ENCODE measurements around the gene TGM6.

Gene TGM6

DNA sequence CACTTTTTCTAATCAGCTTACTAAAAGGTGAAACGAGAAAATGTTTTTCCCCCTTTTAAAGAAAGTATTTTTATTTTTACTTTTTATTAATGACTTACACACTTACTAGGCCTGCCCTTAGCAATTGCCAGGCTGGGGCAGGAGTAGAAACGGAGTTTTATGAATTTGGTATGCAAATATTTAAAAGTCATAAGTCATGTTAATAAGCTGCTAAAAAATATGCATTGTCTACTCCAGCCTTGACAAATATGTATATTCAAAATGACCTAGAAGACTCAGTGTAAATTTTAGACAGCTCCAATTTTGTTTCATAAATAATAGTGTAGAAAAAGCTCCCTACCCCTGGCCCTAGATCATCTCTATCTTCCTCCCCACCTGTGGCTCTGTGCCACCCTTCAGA, 17.5 kb upstream of the TGM6 start:
- DNase-seq (ENCODE audit: extremely low spot score, insufficient read length, low read depth) (no peak), FAIRE-seq (no peak)

DNA sequence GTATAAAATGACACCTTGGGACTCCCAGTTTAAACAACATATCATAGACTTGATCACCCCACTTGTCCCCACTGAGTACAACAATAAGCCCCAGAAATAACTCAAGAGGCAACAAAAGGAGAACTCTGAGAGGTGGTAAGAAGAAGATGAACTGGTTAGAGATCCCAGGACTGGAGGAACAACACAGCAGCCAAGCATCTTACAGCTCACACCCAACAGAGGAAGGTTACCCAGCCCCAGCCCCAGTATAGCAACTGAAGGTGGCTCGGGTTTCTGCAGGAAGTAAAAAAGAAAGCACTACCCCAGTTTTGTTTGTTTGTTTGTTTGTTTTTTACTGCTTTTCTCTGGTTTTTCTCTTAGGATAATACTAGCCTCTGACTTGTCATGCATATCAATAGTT, 17.1 kb upstream of the TGM6 start:
- FAIRE-seq = no peak

DNA sequence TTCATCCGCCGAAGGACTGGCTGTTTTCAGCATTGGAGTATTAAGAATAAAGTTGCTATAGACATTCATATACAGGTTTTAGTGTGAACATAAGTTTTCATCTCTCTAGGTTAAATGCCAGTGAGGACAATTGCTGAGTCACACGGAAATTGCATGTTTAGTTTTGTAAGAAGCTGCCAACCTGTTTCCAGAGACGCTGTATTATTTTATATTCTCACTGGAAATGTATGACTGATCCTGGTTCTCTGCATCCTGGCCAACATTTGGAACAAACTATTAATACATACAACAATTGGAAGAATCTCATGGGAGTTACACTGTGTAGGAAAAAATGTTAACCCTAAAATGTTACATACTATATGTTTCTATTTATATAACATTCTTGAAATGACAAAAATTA, 16.7 kb upstream of the TGM6 start:
- DNase-seq (ENCODE audit: extremely low spot score, insufficient read length, low read depth) (no peak), FAIRE-seq (no peak)

More for the DNA sequence above, 17.1 kb upstream of the TGM6 start:
- DNase-seq (ENCODE audit: extremely low spot score, insufficient read length, low read depth) = no peak

DNA sequence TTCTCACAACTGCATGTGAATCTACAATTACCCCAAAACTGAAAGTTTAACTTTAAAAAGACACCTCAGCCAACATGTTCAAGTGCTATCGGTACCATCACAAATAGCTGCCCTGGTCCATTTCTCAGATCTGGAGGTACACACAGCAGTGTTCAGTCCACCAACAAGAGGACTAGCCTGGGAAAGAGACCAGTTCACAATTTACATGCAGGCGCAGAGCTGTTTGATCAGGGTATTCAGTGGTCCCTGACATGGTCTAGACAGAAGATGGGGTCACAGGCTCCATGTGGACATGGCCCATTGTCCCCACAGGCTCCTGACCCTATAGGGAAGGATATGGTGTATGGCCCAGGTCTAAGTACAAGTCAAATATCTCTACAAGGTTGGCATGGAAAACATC, 15.6 kb upstream of the TGM6 start:
- FAIRE-seq = no peak
- DNase-seq (ENCODE audit: extremely low spot score, insufficient read length, low read depth) = no peak

DNA sequence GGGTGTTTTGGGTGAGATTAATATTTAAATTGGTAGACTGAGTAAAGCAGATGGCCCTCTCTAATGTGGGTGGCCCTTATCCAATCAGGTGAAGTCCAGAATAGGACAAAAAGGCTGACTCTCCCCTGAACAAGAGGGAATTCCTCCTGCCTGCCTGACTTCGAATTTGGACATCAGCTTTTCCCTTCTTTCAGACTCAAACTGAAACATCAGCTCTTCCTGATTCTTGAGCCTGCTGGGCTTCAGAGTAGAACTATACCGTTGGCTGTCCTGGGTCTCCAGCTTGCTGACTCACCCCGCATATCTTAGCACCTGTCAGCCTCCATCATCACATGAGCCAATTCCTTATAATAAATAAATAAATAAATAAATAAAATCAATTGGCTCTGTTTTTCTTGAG, 15.0 kb upstream of the TGM6 start:
- FAIRE-seq (no peak), DNase-seq (ENCODE audit: extremely low spot score, insufficient read length, low read depth) (no peak)

DNA sequence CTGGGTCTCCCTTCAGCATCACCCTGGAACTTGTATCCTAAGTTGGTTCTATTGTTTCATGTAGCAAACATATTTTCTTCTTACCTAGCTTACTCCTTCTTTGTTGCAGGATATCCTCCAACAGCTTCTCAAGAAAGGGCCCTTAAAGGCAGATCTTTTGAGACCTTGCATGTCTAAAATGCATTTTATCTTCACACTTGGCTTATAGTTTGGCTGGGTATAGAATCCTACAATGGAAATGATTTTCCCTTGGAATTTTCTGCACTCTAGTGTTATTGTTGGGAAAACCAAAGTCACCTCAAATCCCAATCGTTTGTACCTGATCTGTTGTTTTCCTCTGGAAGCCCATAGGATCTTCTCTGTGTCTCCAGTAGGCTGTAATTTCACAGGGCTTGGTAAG, 12.1 kb upstream of the TGM6 start:
- no peak for DNase-seq (ENCODE audit: extremely low spot score, insufficient read length, low read depth)
- FAIRE-seq = no peak

DNA sequence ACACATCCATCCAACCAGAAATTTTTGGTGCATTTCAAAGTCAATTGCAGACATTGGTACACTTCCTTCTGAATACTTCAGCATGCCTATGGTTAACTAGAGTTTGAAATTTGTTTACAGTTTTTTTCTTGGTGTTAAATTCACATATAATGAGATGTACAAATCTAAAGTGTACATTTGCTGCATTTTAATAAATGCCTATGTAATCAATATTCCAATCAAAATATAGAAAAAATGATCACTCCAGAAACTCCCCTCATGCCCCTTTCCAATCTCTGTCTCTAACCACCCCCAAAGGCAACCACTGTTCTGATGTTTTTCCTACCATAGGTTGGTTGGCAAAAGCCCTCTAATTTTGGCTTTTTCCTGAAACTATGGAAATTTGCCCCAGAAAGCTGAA, 7.6 kb upstream of the TGM6 start:
- FAIRE-seq = no peak

DNA sequence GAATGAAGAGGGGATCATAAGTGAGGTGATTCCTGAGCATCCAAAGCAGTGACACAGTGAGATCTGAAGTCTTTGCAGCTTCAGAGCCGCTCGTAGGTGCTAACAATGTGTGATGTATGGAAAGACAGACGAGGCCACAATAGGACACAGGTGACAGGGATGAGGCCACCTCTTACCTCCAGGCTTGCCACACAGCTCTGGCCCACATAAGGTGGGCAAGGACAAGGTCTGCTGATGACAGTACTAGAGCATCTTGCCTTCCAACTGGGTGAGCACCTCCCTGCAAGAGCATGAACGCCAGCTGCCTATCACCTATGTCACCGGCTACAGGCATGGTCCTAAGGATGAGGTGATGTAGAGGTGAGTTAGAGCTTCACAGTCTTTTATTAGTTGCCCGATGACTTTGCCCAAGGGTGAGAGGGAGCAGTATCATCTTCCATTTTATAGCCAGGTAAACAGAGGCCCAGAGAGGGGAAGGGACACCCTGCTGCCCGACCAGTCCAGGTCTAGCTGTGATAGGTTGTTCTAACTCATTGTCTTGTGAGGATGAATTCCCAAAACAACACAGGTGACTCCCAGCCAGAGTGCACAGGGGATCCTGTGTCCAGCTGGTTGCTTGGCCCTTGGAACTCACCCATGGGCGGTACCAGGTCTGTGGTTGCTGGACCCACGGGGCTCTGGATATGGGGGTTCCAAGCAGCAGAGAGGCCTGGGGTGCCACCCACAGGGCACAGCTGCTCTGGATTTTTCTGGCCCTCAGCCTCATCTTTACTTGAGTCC, 6.2 kb upstream of the TGM6 start:
- DNase-seq (ENCODE audit: extremely low spot score, insufficient read length, low read depth) = no peak
- no peak for FAIRE-seq

More for the DNA sequence above, 7.6 kb upstream of the TGM6 start:
- no peak for DNase-seq (ENCODE audit: extremely low spot score, insufficient read length, low read depth)

DNA sequence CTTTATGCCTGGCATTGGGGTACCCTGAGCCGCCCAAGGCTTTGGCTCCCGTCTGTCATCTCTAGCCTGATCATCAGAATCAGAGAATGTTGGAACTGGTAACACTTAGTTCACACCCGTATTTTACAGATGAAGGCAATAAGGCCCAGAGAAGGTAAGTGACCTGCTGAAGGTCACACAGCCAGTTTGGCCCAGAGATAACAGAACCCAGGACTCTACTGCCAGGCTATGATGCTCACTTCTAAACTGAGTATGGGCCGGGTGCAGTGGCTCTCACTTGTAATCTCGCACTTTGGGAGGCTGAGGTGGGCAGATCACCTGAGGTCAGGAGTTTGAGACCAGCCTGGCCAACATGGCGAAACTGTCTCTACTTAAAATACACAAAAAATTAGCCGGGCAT, 1.8 kb upstream of the TGM6 start:
- no peak for DNase-seq (ENCODE audit: extremely low spot score, insufficient read length, low read depth)
- FAIRE-seq = no peak

DNA sequence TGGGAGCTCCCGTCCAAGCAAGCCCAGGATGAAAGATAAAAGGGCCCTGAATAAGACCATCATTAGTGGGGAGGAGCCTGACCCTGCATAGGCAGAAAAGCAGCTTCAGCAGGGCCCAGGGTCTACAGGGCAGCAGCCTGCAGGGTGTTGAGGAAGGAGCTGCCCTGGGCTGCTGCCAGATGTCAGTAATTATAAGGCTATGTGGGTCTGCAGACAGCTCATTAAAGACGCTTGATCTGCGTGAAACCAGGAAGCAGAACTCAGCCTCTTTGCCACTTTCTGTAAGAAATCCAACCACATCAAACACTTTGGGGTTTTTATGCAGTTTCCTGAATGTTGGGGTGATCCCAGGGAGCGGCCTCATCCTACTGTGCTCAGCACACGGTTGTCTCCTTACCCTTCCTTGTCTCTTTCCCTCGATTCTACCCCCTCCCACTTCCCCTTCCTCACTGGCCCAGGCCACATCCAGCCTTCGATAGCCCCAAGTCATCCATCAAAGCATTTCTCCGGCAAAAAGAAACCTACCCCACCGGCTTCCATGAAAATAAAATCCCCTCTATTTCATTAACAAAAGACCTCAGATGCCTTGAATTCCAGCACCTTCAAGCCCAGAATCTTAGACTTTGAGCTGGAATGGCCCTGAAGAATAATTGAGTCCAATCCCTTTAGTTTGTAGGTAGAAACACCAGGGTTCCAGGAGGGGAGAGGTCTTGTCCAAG, 1.0 kb upstream of the TGM6 start:
- FAIRE-seq = no peak
- no peak for DNase-seq (ENCODE audit: extremely low spot score, insufficient read length, low read depth)

DNA sequence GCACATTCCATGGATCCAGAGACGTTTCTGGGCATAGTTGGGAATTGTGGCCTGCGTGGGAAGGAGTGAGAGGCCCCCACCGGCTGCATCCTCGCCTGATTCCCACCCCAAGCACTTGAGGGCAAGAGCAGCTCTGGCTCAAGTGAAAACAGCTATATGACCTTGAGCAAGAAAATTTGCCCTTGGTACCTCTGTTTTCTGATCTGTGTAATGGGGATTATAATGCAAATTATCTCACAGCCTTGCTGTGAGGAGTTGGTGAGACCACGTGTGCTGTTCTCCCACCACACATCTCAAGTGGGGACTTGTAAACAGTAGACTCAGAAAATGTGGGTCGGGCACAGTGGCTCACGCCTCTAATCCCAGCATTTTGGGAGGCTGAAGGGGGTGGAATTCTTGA, 602 bp downstream of the TGM6 start:
- no peak for FAIRE-seq
- no peak for DNase-seq (ENCODE audit: extremely low spot score, insufficient read length, low read depth)

DNA sequence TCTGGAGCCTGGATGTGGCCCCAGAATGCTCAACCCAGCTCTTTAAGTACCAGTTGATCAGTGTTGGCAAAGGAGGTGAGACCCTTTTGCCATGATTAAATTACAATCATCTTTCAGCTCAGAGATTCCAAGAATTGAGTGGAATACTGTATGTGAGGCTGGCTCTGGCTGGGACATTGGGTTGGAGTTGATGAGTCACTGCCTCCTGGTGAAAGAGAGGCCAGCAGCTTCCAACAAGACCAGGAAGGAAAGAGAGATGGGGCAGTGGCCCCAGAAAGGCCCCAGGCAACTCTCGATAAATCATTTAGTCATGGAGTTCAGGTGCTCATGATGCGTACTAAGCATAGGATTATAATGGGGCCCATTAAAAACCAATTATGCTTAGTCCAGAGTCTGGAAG, 2.1 kb downstream of the TGM6 start:
- no peak for DNase-seq (ENCODE audit: extremely low spot score, insufficient read length, low read depth)
- no peak for FAIRE-seq

DNA sequence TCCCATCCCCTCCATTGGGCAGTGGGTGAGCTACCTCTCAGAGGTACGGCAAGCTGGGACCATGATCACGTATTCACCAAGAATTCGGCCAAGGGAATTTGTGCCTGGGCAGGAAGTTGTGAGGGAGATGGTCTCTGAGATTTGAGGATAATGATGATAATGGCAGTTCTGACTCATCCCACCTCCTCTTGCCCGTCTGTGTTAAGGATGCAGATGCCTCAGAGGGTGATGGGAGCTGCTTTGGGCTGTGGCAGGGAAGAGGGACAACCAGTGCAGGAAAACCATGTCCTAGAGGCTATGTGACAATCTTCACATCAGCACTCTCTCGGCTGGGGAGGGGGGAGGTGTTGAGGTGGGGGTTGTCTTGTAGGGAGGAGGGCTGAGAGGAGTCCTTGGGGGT, 4.3 kb downstream of the TGM6 start:
- FAIRE-seq = no peak
- no peak for DNase-seq (ENCODE audit: extremely low spot score, insufficient read length, low read depth)

DNA sequence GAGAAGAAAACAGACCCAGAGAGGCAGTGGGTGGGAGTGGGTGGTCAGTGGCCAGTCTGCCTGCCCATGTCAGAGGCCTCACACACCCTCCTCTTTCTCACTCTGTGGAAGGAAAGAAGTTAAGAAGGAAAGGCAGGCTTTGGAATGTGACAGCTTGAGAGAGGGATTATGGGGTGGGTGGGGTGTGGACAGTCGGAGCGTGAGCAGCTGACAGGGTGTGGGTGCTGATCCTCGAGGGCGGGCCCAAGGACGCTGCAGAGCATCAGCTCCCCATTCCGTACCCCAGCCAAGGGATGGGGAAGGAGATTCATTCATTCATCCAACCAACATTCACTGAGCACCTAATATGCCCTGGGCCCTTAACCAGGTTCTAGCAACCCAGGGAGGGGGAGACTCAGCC, 4.8 kb downstream of the TGM6 start:
- DNase-seq (ENCODE audit: extremely low spot score, insufficient read length, low read depth) (no peak), FAIRE-seq (no peak)

DNA sequence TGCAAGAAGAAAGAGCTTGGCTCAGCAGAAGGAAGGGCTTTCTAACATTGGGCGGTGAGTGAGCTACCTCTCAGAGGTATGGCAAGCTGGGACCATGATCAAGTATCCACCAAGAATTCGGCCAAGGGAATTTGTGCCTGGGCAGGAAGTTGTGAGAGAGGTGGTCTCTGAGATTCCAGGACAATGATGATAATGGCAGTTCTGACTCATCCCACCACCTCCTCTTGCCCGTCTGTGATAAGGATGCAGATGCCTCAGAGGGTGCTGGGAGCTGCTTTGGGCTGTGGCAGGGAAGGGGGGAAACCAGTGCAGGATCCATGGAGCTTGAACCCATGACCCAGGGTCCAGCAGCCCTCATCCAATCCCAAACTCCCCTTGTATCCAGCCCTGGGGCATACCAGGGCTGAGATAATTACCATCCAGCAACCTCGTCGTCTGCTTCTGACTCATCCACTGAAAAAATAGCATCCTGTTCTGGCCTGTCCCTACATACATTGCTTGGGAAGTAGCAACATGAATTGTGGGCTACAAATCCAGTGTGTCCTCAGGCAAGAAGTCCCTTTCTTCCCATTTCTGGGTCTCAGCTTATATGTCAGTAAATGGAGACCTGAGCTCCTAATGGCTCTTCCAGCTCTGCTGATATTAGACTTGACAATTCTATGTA, 5.9 kb downstream of the TGM6 start:
- no peak for DNase-seq (ENCODE audit: extremely low spot score, insufficient read length, low read depth)
- no peak for FAIRE-seq

DNA sequence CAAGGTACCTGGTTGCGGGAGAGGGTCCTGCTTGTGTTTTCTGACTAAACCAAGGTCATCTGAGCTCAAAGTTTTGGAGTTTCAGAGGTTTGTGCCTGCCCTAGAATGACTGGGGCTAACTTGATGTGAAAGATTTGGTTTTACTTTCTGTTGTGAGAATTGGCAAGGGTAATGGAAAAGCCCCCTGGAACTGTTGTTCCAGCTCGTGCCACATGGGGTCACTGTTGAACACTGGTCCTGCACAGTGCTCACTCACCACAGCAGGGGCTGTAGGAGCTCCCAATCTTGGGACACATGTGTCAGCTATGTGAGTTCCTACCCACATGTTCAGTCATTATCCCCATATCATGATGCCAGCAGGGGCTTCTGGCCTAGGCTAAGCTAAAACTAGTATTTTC, 6.5 kb downstream of the TGM6 start:
- FAIRE-seq = peak; percentile 70
- peak; percentile 28 for DNase-seq (ENCODE audit: extremely low spot score, insufficient read length, low read depth)

DNA sequence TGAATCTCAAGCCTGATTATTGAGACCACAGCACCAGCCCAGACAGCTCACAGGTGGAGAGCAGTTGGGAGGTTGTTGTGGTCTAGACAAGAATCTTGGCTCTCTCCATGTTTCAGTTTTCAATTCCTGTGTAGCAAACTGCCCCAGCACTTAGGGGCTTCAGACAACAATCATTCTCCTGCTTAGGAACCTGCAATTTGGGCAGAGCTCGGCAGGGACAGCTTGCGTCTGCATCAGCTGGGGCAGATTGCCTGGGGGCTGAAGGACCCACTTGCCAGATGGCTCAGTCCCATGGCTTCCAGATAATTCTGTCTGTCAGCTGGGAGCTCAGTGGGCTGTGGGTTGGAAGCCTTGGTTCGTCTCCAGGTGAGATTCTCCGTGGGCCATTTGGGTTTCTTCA, 6.9 kb downstream of the TGM6 start:
- DNase-seq (ENCODE audit: extremely low spot score, insufficient read length, low read depth) = no peak
- FAIRE-seq = no peak

DNA sequence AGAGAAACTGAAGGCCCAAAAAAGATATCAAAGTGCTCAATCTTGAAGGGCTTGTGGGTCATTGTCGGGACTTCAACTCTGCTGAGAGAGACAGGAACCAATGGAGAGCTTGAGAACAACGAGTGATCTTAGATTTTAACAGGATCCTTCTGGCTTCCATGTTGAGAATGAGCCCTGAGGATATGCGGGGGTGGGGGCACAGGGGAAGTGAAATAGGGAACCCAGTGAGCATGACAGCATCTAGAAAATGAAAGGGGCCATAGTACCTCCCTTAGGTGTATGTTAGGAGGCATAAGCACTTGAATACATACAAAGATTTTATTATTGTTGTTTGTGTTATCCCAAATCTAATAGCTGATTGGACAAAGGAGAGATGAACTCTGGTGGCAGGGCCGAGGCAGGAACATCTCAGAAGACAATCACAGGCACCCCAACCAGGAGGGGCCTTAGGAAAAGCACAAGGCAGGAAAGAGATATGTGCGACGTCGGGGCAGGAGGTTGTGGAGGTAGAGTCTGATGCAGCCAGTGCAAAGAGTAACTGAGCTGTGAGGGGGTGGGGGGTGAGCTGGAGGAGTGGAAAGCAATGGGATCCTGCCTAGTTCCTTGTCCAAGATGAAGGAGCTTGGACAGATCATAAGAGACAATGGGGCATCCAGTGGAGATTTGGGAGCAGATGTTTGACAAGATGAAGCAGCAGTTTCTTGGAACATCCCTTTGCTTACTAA, 10.4 kb downstream of the TGM6 start:
- DNase-seq (ENCODE audit: extremely low spot score, insufficient read length, low read depth) = no peak

DNA sequence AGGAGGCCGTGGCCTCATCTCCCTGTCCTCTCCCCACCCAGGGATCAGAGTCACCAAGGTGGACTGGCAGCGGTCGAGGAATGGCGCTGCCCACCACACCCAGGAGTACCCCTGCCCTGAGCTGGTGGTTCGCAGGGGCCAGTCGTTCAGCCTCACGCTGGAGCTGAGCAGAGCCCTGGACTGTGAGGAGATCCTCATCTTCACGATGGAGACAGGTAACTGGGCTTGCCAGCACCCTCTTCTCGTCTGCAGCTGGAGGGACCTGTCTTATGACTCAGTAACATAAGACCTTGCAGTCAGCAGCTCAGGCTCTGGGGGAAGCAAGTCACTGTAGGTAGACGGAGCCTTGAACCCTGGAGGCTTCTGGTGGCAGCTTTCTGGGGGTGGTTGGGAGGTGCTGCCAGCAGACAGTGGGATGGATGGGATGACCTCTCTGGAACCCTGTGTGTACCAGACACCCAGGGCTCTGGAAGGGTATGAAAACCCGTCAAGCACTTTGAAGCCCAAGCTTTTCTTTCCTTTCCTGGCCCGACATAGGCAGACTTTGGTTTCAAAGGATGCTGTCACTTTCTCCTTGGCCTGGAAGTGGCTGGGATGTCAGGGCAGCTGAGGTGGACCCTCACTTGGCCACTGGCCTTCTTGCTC, 13.8 kb downstream of the TGM6 start:
- no peak for FAIRE-seq
- DNase-seq (ENCODE audit: extremely low spot score, insufficient read length, low read depth) = no peak

More for the DNA sequence above, 10.4 kb downstream of the TGM6 start:
- FAIRE-seq = no peak

DNA sequence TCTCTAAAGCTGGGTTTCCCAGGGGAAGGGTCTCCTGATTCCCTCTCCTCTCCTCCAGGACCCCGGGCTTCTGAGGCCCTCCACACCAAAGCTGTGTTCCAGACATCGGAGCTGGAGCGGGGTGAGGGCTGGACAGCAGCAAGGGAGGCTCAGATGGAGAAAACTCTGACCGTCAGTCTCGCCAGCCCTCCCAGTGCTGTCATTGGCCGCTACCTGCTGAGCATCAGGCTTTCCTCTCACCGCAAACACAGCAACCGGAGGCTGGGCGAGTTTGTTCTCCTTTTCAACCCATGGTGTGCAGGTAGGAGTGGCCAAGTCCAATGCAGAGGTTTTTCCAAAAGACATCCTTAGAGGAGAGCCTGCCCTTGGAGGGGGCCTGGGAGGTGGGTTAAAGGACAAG, 14.4 kb downstream of the TGM6 start:
- FAIRE-seq = no peak

More for the DNA sequence above, 14.4 kb downstream of the TGM6 start:
- no peak for DNase-seq (ENCODE audit: extremely low spot score, insufficient read length, low read depth)
